ENCODE data around the gene SDK1. TPM values are rescaled to one million over a fixed set of nuclear protein-coding genes. Genes with fewer than 3 reads are reported as not detected.

Gene SDK1
- total RNA-seq, 2 donors from 2014 or later = 4.8 to 13.2 TPM

GRCh38 chr7:4018601-4019316 lies 717.7 kb downstream of the SDK1 start:
- Histone ChIP-seq H3K27ac (no peak overlapping the region), H3K9me3 (no peaks in the 10 kb centered on the region), H3K4me3 (no peak overlapping the region), H3K4me1 (replicated peaks) (no peaks in the 10 kb centered on the region), H3K36me3 (no peaks in the 10 kb centered on the region), H3K27me3 (replicated peaks; ENCODE audit: insufficient read depth) (no peaks in the 10 kb centered on the region)
- WGBS = 98% methylated on average over 7 of the region's 7 CpGs
- TF ChIP-seq CTCF (IDR thresholded peaks at IDR 0.05) (no peak), POLR2A (IDR thresholded peaks at IDR 0.05) (no peak), POLR2AphosphoS5 (IDR thresholded peaks at IDR 0.05) (no peak)
- DNase-seq (ENCODE audit: low spot score) = no peak
- intact Hi-C loops (cut with DNase I) = no loop called here

- no peak for TF ChIP-seq POLR2AphosphoS5 (IDR thresholded peaks at IDR 0.05)
- no peak for TF ChIP-seq POLR2A (IDR thresholded peaks at IDR 0.05)
- no peak for TF ChIP-seq CTCF (IDR thresholded peaks at IDR 0.05)
- no peaks in the 10 kb centered on the region for H3K27me3 ChIP-seq (replicated peaks; ENCODE audit: insufficient read depth)
- no peaks in the 10 kb centered on the region for H3K4me1 ChIP-seq (replicated peaks)
- no peaks in the 10 kb centered on the region for H3K36me3 ChIP-seq
- no peak for DNase-seq (ENCODE audit: low spot score)
- no peak overlapping the region for H3K27ac ChIP-seq
- no peak overlapping the region for H3K4me3 ChIP-seq
- intact Hi-C loops (cut with DNase I) = no loop called here
- 90% methylated on average over 11 of the region's 11 CpGs for WGBS
- H3K9me3 ChIP-seq = no peaks in the 10 kb centered on the region
Observed at GRCh38 chr7:4020086-4020485, 719.0 kb downstream of the SDK1 start.

GRCh38 chr7:4021413-4021812 lies 720.4 kb downstream of the SDK1 start:
- no peak overlapping the region for H3K27ac ChIP-seq
- H3K36me3 ChIP-seq = no peaks in the 10 kb centered on the region
- WGBS = 95% methylated on average over 5 of the region's 5 CpGs
- H3K27me3 ChIP-seq (replicated peaks; ENCODE audit: insufficient read depth) = no peaks in the 10 kb centered on the region
- DNase-seq (ENCODE audit: low spot score) = no peak
- no peak overlapping the region for H3K4me3 ChIP-seq
- H3K9me3 ChIP-seq = no peaks in the 10 kb centered on the region
- intact Hi-C loops (cut with DNase I) = no loop called here
- no peaks in the 10 kb centered on the region for H3K4me1 ChIP-seq (replicated peaks)
- TF ChIP-seq POLR2AphosphoS5 (IDR thresholded peaks at IDR 0.05) (no peak), CTCF (IDR thresholded peaks at IDR 0.05) (no peak), POLR2A (IDR thresholded peaks at IDR 0.05) (no peak)

- Histone ChIP-seq H3K27me3 (replicated peaks; ENCODE audit: insufficient read depth) (no peaks in the 10 kb centered on the region), H3K4me1 (replicated peaks) (no peaks in the 10 kb centered on the region), H3K9me3 (no peaks in the 10 kb centered on the region), H3K27ac (no peak overlapping the region), H3K4me3 (no peak overlapping the region), H3K36me3 (no peaks in the 10 kb centered on the region)
- 66% methylated on average over 7 of the region's 7 CpGs for WGBS
- no peak for DNase-seq (ENCODE audit: low spot score)
- TF ChIP-seq POLR2A (IDR thresholded peaks at IDR 0.05) (no peak), CTCF (IDR thresholded peaks at IDR 0.05) (no peak), POLR2AphosphoS5 (IDR thresholded peaks at IDR 0.05) (no peak)
- intact Hi-C loops (cut with DNase I) = no loop called here
Observed at GRCh38 chr7:4022265-4022664, 721.2 kb downstream of the SDK1 start.

GRCh38 chr7:4023502-4023901 lies 722.5 kb downstream of the SDK1 start:
- H3K27ac ChIP-seq = no peak overlapping the region
- WGBS = 87% methylated on average over 10 of the region's 10 CpGs
- no peak for DNase-seq (ENCODE audit: low spot score)
- intact Hi-C loops (cut with DNase I) = no loop called here
- no peak overlapping the region for H3K4me3 ChIP-seq
- no peaks in the 10 kb centered on the region for H3K4me1 ChIP-seq (replicated peaks)
- H3K9me3 ChIP-seq = no peaks in the 10 kb centered on the region
- H3K27me3 ChIP-seq (replicated peaks; ENCODE audit: insufficient read depth) = no peaks in the 10 kb centered on the region
- H3K36me3 ChIP-seq = no peaks in the 10 kb centered on the region
- TF ChIP-seq POLR2AphosphoS5 (IDR thresholded peaks at IDR 0.05) (no peak), POLR2A (IDR thresholded peaks at IDR 0.05) (no peak)
